Bronchial epithelial cell (primary cell): ENCODE measurements around the gene DENND1B. TPM values are rescaled to one million over a fixed set of nuclear protein-coding genes. Genes with fewer than 3 reads are reported as not detected.
A peak's percentile ranks its signal among the peaks of the same experiment; 100 is the strongest.

Experiments
- DNase-seq: peaks from one replicate; pipeline ENCODE4 v3.0.0-alpha.2; 2010; ENCODE audit warnings: low read depth
- FAIRE-seq: peaks from 2 replicates; lab custom pipeline; 2011; peaks lifted over from hg19 to GRCh38; lab: Jason Lieb, UNC
- H3K27me3 ChIP-seq: 2 replicates; pipeline ENCODE4 v1.5.1; 2011; ENCODE audit warnings: low read length; ENCODE audit not compliant: control insufficient read depth, insufficient read depth
- H3K36me3 ChIP-seq: 2 replicates; pipeline ENCODE4 v1.5.1; 2011; ENCODE audit warnings: low read length; ENCODE audit not compliant: control insufficient read depth, insufficient read depth
- H3K4me3 ChIP-seq: 2 replicates; pipeline ENCODE4 v1.5.1; 2011; ENCODE audit warnings: mild to moderate bottlenecking, low read depth, low read length, control low read depth
- CTCF ChIP-seq: IDR thresholded peaks from 2 replicates; pipeline ENCODE4 v1.5.1; 2011; ENCODE audit warnings: mild to moderate bottlenecking, moderate library complexity, low read length, control low read depth, inconsistent platforms; ENCODE audit not compliant: insufficient read depth, severe bottlenecking
- total RNA-seq: library from RNA; depleted of rRNA; stranded (reverse); fragments of >200 nt; gene quantifications from 2 replicates; pipeline ENCODE4 v1.2.1, GENCODE V29; 2014

The DENND1B gene
- total RNA-seq, 1 donor from 2014 or later: 15.5 TPM

- no peak for FAIRE-seq
Measured at GRCh38 chr1:197773856-197774255, 1.4 kb downstream of the DENND1B start.

GRCh38 chr1:197771904-197772556 is 3.2 kb downstream of the DENND1B start:
- no peaks in the 10 kb centered on the region for H3K27me3 ChIP-seq
- DNase-seq (no peak), FAIRE-seq (no peak)
- H3K4me3 ChIP-seq: no peak overlapping the region
- no peak for TF ChIP-seq CTCF
- H3K36me3 ChIP-seq: no peaks in the 10 kb centered on the region

More at GRCh38 chr1:197773856-197774255, 1.4 kb downstream of the DENND1B start:
- DNase-seq: no peak
- Histone ChIP-seq H3K27me3 (no peaks in the 10 kb centered on the region), H3K36me3 (no peaks in the 10 kb centered on the region), H3K4me3 (peak overlapping the region; percentile 72)
- no peak for TF ChIP-seq CTCF

- Histone ChIP-seq H3K27me3 (no peaks in the 10 kb centered on the region), H3K4me3 (no peak overlapping the region), H3K36me3 (no peaks in the 10 kb centered on the region)
- DNase-seq (no peak), FAIRE-seq (no peak)
- TF ChIP-seq CTCF: no peak
Measured at GRCh38 chr1:197771386-197771785, 3.9 kb downstream of the DENND1B start.

GRCh38 chr1:197770243-197770642 is 5.0 kb downstream of the DENND1B start:
- Histone ChIP-seq H3K27me3 (no peaks in the 10 kb centered on the region), H3K4me3 (no peak overlapping the region), H3K36me3 (no peaks in the 10 kb centered on the region)
- FAIRE-seq: no peak
- DNase-seq: no peak
- no peak for TF ChIP-seq CTCF

GRCh38 chr1:197769287-197769686 is 6.0 kb downstream of the DENND1B start:
- FAIRE-seq: no peak
- no peaks in the 10 kb centered on the region for H3K36me3 ChIP-seq

More at GRCh38 chr1:197769287-197769686, 6.0 kb downstream of the DENND1B start:
- no peak for DNase-seq
- Histone ChIP-seq H3K4me3 (no peak overlapping the region), H3K27me3 (no peaks in the 10 kb centered on the region)
- no peak for TF ChIP-seq CTCF
